Gastroesophageal sphincter (tissue), 4 donors: Measurements from ENCODE around the gene SLC25A1. TPM values are rescaled to one million over a fixed set of nuclear protein-coding genes. Genes with fewer than 3 reads are reported as not detected.

ENCODE experiments used
- ATAC-seq: fragments of 150-250 bp; one replicate; pipeline ENCODE4 v1.9.1; 2016; ENCODE audit warnings: mild to moderate bottlenecking, moderate library complexity
- H3K27ac ChIP-seq, 4 donors: fragments of 200-600 bp; sonication (generic) in 3 of 4; 1 replicate in 3 of 4; 2 replicates in 1 of 4; pipeline ENCODE4 v1.5.1; 2016 to 2019
- H3K27me3 ChIP-seq: fragments of 200-600 bp; sonication (generic); one replicate; pipeline ENCODE4 v1.5.1; 2019
- H3K36me3 ChIP-seq, 2 donors: fragments of 200-600 bp; sonication (generic); one replicate each; pipeline ENCODE4 v1.5.1; 2019; ENCODE audit warnings: control low read depth in 1 of 2
- H3K4me1 ChIP-seq, 3 donors: fragments of 200-600 bp; sonication (generic); 1 replicate in 2 of 3; 2 replicates in 1 of 3; pipeline ENCODE4 v1.5.1; 2016 to 2019; ENCODE audit warnings: control low read depth in 2 of 3
- H3K4me3 ChIP-seq, 2 donors: fragments of 200-600 bp; sonication (generic); one replicate each; pipeline ENCODE4 v1.5.1; 2019; ENCODE audit warnings: mild to moderate bottlenecking in 1 of 2, moderate library complexity in 1 of 2
- H3K9me3 ChIP-seq, 3 donors: fragments of 200-600 bp; sonication (generic); one replicate each; pipeline ENCODE4 v1.5.1; 2017 to 2019; ENCODE audit warnings: control low read depth in 2 of 3
- EP300 ChIP-seq: sonication (generic); formaldehyde crosslinking; IDR thresholded peaks from one replicate; pipeline ENCODE4 v1.6.1; 2017; ENCODE audit warnings: antibody characterized with exemption, mild to moderate bottlenecking
- POLR2A ChIP-seq, 2 donors: fragments of 450-650 bp; IDR thresholded peaks; one replicate each; pipeline ENCODE4 v1.6.1; 2017; ENCODE audit warnings: antibody characterized with exemption in 2 of 2, mild to moderate bottlenecking in 2 of 2, moderate library complexity in 1 of 2
- POLR2AphosphoS5 ChIP-seq: sonication (generic); formaldehyde crosslinking; IDR thresholded peaks from one replicate; pipeline ENCODE4 v1.6.1; 2017; ENCODE audit warnings: antibody characterized with exemption
- WGBS, 2 donors: methylation state at CpG; one replicate each; pipeline ENCODE4 v1.1.5; 2018; ENCODE audit warnings: low coverage in 1 of 2; 5-methylcytosine and 5-hydroxymethylcytosine counted together
- total RNA-seq, 4 donors: library from RNA; depleted of rRNA; stranded (reverse); fragments of >200 nt; gene quantifications; one replicate each; pipeline ENCODE4 v1.1.0, GENCODE V29; 2016
- TF ChIP-seq, protein P1 (sequence below), 4 experiments: fragments of 200-600 bp in 2 of 4; fragments of 450-650 bp in 2 of 4; sonication (generic) in 1 of 4; IDR thresholded peaks; one replicate each; pipeline ENCODE4 v1.5.1; 2017 to 2019; ENCODE audit warnings: antibody characterized with exemption in 4 of 4, mild to moderate bottlenecking in 2 of 4, moderate library complexity in 2 of 4

The SLC25A1 gene
- total RNA-seq, 4 donors from 2014 or later: 42.1 to 69.9 (median 51.1) TPM

DNA sequence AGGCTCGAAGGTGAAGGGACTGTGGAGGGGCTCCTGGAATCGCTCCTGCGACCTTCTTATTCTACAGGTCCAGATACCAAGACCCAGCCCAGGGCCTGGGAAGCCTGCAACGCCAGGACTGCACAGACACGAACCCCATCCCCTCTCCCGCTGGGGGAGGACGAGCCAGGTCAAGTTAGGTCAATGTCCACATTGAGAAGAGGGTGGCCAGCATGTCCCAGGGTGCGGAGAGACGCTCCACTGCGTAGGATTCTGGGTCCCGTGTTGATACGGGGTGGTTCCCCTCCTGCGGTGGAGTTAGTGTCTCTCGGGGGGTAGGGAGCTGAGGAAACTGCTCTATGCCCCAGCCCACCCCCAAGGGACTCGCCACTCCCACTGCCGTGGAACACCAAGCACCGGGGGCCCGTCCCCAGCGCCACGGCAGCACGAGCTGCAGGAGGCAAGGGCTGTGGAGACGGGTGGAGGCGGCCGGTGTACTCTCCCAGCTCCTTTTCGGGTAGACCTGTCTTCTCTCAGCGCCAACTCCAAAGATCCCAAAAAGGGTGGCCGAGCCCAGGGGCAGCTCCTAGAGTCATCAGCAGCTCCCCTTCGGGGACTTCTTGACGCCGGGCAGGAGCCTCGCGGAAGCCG, 30.0 kb downstream of the SLC25A1 start:
- Histone ChIP-seq H3K9me3 (peaks cover 0 to 5% (median 0%) of the 10 kb centered on the region in 3 donors), H3K4me1 (peaks cover 0 to 30% (median 11%) of the 10 kb centered on the region in 3 donors), H3K27me3 (peaks cover 62% of the 10 kb centered on the region), H3K27ac (no peak overlapping the region), H3K4me3 (peak overlapping the region in 1 of 2 donors; percentile 38), H3K36me3 (no peaks in the 10 kb centered on the region)
- WGBS, 2 donors: no CpG with 5 or more reads among the region's 33 CpGs
- no peak for TF ChIP-seq EP300
- TF ChIP-seq POLR2AphosphoS5: no peak
- no peak for TF ChIP-seq POLR2A (IDR thresholded peaks at IDR 0.05)
- TF ChIP-seq, protein P1, sequence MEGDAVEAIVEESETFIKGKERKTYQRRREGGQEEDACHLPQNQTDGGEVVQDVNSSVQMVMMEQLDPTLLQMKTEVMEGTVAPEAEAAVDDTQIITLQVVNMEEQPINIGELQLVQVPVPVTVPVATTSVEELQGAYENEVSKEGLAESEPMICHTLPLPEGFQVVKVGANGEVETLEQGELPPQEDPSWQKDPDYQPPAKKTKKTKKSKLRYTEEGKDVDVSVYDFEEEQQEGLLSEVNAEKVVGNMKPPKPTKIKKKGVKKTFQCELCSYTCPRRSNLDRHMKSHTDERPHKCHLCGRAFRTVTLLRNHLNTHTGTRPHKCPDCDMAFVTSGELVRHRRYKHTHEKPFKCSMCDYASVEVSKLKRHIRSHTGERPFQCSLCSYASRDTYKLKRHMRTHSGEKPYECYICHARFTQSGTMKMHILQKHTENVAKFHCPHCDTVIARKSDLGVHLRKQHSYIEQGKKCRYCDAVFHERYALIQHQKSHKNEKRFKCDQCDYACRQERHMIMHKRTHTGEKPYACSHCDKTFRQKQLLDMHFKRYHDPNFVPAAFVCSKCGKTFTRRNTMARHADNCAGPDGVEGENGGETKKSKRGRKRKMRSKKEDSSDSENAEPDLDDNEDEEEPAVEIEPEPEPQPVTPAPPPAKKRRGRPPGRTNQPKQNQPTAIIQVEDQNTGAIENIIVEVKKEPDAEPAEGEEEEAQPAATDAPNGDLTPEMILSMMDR (IDR thresholded peaks at IDR 0.05): no peak
- no peak for ATAC-seq

DNA sequence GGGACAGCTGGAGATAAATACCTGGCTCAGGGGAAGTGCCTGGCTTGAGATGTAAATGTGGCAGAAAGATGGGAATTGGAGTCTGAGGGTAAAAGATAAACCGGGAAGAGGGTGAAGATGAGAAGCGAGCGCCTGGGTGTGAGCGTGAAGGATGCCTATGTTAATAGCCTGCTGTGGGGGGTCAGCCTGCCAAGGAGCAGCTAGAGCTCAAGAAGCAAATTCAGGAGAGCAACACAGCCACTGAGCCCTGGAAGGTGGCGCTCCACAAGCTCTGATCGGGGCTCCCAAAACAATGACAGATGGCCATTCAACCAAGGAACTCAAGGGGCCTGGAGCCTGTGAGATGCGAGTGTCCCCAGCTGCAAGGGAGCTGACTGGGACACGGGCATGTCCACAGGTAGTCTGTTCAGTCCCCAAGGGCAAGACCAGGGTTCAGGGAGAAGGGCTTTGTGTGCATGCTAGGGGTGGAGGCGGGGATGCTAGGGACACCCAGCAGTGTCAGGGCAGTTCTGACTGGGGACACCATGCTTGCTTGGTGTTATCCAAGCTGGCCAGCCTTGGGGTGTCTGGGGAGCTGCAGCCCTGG, 31.2 kb downstream of the SLC25A1 start:
- 15 to 34% methylated on average over 5 to 6 of the region's 9 CpGs for WGBS, 2 donors
- TF ChIP-seq POLR2A (IDR thresholded peaks at IDR 0.05) (no peak), POLR2AphosphoS5 (no peak), EP300 (no peak)
- TF ChIP-seq, protein P1 (IDR thresholded peaks at IDR 0.05): no peak
- ATAC-seq: no peak
- Histone ChIP-seq H3K9me3 (peaks cover 0 to 5% (median 0%) of the 10 kb centered on the region in 3 donors), H3K27me3 (peaks cover 50% of the 10 kb centered on the region), H3K27ac (no peak overlapping the region), H3K4me3 (no peak overlapping the region), H3K4me1 (peaks cover 0 to 42% (median 15%) of the 10 kb centered on the region in 3 donors), H3K36me3 (peaks cover 0 to 6% of the 10 kb centered on the region in 2 donors)

DNA sequence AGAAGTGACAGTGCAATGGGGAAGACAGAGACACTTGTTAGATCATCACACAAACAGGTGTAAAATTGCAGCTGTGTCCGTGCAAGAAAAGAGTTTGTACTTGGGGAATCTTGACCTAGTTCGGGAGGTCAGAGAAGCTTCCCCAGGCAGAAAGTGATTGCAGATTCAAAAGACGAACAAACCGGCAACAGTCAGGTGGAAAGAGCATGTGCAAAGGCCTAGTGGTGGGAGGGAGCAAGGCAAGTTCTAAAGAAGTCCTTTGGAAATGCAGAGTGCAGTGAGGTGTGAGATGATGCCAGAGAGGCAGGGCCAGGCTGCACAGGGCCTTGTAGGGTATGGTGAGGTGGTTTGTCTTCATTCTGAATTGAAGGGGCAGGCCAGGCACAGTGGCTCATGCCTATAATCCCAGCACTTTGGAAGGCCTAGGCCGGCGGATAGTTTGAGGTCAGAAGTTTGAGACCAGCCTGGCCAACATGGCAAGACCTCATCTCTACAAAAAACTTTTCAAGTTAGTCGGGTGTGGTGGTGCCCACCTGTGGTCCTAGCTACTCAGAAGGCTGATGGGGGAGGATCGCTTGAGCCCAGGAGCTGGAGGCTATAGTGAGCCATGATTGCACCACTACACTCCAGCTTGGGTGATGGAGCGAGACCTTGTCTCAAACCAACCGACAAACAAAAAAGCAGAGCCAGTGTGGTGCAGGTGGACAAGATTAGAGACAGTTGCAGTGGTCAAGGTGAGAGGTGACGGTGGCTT, 32.1 kb downstream of the SLC25A1 start:
- H3K4me1 ChIP-seq: peaks cover 0 to 42% (median 15%) of the 10 kb centered on the region in 3 donors
- H3K27ac ChIP-seq: no peak overlapping the region
- WGBS, 2 donors: 52 to 78% methylated on average over 5 to 11 of the region's 11 CpGs
- TF ChIP-seq, protein P1 (IDR thresholded peaks at IDR 0.05): no peak
- TF ChIP-seq POLR2A (IDR thresholded peaks at IDR 0.05) (no peak), POLR2AphosphoS5 (no peak), EP300 (no peak)
- no peak for ATAC-seq
- H3K36me3 ChIP-seq: peaks cover 0 to 15% of the 10 kb centered on the region in 2 donors
- H3K27me3 ChIP-seq: peaks cover 41% of the 10 kb centered on the region
- H3K4me3 ChIP-seq: no peak overlapping the region
- peaks cover 0 to 2% (median 0%) of the 10 kb centered on the region in 3 donors for H3K9me3 ChIP-seq

DNA sequence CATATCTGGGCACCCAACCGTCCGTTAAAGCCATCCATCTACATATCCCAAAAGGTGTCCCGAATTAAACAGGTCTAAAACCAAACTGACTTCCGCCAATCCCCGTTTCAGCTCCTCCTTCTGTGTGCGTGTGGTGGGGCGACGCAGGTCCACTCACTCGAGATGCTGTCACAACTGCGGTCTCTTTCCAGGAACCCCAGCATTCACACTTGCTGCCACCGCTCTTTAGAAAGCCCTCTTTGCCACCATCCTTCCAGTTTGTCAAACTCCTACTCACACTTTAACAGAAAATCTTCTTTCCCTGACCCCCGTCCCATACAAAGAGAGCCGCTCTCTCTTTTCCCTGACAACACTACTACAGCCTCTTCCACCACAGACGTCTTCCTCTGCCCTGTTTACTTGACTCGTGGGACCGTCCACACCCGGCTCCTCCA, 34.6 kb downstream of the SLC25A1 start:
- 2% methylated on average over 8 to 15 of the region's 17 CpGs for WGBS, 2 donors
- peaks cover 17% of the 10 kb centered on the region for H3K27me3 ChIP-seq
- TF ChIP-seq POLR2AphosphoS5 (no peak), EP300 (no peak), POLR2A (IDR thresholded peaks at IDR 0.05) (no peak)
- TF ChIP-seq, protein P1 (IDR thresholded peaks at IDR 0.05): no peak
- peaks cover 0 to 24% (median 8%) of the 10 kb centered on the region in 3 donors for H3K4me1 ChIP-seq
- peak overlapping the region; percentile 23 to 89 (median 86) for H3K27ac ChIP-seq
- no peaks in the 10 kb centered on the region for H3K9me3 ChIP-seq
- H3K4me3 ChIP-seq: peak overlapping the region; percentile 49 to 80
- H3K36me3 ChIP-seq: peaks cover 0 to 39% of the 10 kb centered on the region in 2 donors
- ATAC-seq: no peak
